AG08395 (cell line): ENCODE results near the gene CIBAR2.
"Not testable (repeated sequence)": the region's sequence is repeated elsewhere in the genome, so short reads cannot be mapped to it uniquely, and the experiment has no call there.

Experiments used
- DNase-seq: peaks from one replicate; pipeline ENCODE4 v3.0.0; 2012; ENCODE audit warnings: mixed read lengths, low spot score

The CIBAR2 gene

DNA sequence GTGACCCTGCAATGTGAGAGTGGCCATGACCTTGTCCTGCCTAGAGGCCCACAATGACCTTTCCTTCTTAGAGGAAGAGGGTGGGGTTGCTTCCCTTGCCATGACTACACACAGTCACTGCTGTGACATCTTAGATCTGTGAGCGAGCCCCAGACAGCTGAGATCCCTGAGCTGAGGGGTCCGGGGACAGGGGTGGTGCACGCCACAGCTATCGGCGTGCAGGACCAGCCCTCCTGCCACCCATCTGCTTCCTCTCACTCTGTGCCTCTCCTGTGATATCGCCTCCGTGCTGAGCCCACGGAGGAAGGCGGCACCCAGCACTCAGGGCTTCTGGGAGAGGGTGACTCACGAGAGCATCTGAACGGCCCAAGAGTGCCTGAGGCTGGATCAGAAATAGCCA, 49.4 kb downstream of the CIBAR2 start:
- DNase-seq, result no peak

- DNase-seq, result no peak
Measured at GRCh38 chr16:85062323-85062722, 49.9 kb downstream of the CIBAR2 start.

DNA sequence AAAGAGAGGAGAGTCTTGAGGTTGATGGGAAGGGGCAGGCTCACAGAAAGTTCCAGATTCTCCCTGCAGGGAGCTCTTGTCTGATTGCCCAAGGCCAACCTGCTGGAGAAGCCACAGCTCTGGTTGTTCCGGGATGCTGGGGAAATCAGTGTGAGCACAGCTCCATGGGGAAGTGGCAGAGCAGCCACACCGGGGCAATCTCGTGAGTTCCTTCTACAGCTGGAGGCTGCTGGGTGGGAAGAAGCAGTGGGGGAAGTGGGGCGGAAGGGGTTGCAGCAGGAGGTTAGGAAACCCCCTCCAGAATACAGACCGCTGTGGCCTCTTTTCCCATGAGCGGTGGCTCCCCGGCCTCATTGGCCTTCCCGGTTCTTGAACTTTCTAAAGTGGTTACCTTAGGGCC, 50.7 kb downstream of the CIBAR2 start:
- no peak for DNase-seq

DNA sequence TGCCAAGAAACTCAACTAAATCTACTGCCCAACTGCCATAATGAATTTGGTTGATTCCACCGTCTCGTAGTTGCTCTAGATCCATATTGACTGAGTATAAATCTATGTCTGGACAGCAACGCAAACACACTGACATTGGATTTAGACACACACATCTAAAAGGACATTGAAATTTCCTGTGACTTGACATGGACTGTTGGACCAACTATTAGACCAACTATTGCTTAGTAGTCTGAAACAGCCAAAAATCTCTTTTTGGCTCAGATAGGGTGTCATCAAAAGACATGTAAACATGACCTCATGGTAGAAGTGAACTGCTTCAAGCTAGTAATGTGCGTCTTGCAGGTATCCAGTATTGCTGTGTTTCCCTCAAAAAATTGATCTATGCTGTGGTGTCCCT, 53.4 kb downstream of the CIBAR2 start:
- DNase-seq, result no peak

DNA sequence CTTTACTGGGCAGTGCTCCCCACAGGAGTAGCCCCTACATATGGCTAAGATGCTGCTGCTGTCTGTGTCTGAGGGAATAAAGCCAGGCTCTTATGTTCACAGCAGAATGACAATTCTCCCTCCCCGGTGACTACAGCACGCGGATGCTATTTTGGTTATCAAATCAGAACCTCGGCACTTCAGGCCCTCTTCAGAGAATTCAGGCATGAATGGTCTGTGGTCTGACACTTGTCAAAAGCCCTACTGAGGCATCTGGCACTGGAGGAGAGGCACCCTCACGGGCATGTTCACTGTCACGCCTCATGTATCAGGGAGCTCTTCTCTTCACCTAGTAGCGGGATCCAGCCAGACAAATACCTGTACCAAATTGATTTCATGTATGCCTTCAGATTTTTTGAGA, 54.3 kb downstream of the CIBAR2 start:
- no peak for DNase-seq

- DNase-seq, result no peak
Measured at GRCh38 chr16:85057212-85057889, 54.9 kb downstream of the CIBAR2 start.

DNA sequence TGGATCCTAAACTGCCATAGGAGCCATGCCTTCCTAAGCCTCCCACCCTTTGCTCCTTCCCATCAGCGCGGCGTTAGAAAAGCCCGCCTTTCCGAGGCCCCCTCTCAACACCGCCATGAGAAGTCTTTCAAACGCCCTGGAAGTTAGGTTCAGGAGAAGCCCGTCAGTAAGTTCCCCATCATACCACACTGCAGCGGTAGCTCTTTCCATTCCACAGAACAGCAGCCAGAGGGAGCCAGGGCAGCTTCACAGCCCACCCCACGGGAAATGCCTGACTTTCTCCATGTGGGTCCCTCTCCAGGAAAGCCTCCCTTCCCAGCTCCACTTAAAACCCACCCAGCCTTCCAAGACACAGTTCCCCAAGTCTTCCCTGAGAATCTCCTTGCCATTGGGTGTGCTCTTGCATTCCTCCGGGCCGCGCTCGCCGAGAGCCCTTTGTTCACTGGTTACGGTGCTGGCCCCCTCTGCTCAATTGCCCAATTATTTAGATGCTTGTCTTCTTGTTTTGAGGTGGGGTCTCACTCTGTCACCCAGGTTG, 56.0 kb downstream of the CIBAR2 start:
- DNase-seq, result peak; percentile 50

DNA sequence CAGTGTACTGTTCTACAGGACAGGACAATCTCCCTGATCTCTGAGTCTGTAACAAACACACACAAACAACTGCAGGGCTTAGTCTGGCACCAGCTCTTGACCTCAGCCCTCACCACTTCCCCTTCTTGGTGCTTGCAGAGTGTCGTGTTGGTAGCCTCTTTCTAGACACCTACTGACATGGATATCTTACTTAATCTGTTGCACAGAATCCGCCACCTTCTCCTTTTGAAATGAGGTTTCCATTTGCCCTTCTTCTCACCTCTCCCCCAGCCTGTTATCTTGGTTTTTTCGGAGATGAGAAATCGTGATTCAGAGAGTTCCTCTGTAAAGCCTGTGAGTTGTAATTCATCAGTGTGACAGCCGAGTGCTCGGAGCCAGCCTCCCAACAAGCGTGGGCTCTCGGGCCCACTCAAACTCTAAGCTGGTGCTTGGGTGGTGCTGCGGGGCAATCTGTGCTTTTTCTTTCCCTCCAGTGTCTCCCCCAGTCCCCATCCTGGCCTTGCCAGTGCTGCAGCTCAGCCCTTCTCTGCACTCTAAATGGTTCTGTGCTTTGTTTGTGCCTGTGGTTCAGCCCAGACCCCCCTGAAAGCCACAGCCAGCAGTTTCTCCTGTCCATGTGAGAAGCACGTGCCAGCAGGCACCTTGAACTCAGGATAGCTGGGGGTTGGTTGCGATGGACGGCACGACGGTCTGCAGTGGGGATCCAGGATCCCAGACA, 56.6 kb downstream of the CIBAR2 start:
- DNase-seq, result peak; percentile 36

DNA sequence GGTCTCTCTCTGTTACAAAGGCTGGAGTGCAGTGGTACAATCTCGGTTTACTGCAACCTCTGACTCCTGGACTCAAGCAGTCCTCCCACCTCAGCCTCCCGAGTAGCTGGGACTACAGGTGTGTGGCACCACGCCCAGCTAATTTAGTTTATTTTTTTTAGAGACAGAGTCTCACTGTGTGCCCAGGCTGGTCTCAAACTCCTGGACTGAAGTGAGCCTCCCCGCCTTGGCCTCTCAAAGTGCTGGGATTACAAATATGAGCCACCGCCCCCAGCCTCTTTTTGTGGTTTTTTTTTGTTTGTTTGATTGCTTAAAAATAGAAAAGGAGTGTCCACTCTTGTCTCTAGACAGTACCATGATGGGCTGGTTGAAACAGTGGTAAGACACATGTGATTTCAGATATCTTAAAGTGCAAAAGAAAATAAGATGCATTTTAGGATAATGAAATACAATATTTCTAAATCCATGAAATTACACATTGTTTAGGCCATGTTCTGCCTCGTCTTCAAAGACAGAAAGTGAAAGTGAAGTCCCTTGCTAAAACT, 57.3 kb downstream of the CIBAR2 start:
- DNase-seq, result no peak

DNA sequence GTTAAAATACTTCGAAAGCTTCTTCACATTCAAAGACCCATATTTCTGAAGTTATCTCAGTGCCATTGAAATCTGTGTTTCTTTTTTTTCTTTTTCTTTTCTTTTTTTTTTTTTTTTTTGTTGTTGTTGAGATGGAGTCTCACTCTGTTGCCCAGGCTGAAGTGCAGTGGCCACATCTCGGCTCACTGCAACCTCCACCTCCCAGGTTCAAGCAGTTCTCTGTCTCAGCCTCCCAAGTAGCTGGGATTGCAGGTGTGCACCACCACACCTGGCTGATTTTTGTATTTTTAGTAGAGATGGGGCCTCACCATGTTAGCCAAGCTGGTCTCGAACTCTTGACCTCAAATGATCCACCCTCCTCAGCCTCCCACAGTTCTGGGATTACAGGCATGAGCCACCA, 58.0 kb downstream of the CIBAR2 start:
- not testable (repeated sequence) for DNase-seq

DNA sequence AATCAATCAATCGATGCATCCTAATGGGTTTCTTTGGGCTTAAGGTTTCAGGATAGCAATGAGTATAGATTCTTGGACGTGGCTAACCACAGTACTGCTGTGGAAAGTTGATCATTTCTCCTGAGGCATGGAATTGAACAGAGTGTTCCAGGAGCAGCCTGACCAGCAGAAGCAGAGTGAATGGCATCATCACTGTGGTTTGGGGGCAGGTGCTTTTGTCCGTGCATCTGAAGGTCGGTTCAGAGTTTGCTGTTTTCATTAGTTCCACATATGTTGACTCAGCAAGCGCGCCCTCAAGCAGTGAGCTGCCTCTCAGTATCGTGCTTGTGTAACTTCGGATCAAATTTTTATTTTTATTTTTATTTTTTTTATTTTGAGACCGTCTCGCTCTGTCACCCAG, 59.7 kb downstream of the CIBAR2 start:
- DNase-seq, result no peak

GRCh38 chr16:85051683-85052082, 60.6 kb downstream of the CIBAR2 start:
- DNase-seq, result no peak

DNA sequence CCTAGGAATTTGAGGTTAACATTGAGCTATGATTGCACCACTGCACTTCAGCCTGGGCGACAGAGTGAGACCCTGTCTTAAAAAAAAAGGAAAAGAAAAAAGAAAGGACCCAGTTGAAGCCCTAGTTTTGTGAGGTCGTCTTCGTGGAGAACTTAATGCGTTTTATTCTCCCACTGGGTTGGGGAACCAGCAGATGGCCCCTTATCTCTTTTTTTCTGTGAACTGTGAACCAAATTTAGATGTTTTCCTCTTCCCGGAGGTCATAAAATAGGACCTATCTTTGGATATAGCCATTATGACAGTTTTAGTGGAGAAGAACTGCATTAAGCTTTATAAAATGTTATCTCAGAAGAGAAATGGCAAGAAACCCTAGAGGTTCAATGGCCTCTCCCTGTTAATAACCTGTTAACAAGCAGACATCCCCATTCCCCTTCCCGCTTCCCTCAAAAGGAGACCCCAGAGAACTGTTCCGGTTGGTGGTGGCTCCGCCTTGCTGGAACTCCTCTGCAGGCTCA, 61.1 kb downstream of the CIBAR2 start:
- no peak for DNase-seq

DNA sequence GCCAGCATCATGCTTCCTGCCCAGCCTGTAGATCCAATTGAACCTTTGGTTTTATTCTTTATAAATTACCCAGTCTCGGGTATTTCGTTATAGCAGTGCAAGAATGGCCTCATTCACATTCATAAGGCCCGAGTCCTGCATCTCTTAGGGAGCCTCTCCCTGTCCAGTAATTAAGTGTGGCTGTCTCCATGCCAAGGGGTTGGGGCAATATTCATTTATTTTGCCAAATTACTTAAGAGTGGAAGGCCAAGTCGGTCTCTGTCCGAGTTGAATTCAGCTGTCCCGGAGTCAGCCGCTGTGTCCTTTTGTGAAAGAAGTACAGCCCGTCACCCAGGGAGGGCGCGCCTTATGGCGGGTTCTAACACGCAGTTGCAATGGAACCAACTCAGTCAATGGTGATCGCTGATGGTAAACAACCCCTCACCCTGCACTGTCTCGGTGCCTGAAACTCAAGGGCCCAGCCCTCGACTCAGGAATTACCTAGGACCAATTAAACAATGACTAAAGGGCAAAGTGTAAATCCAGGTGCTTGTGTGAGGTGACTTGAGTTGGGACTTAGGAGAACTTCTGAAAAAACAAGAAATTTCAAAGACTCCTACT, 62.5 kb downstream of the CIBAR2 start:
- DNase-seq, result no peak

DNA sequence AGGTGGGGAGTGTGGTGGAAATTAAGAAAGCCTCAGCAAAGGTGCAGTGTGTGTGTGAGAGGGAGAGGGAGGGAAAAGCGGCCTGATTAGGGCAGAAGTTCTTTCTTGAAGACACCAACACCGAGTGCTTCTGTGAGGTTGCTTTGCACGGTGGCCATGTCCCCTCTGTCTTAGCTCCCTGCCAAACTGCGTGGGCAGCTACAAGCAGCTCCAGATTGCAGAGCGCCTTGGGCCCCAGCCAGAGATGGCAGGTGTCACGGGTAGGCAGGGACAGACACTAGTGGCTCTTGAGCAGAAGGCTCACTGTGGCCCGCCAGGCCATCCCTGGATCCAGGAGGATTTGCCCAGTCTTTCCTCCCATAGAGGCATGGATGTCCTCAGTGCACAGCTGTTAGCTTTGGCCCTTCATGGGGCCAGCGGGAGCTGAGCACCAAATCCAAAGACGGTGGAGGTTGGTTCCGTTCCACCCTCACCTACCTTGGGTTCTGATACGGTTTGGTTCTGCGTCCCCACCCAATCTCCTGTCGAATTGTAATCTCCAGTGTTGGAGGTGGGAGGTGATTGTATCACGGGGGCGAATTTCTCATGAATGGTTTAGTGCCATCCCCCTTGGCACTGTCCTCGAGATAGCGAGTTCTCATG, 63.2 kb downstream of the CIBAR2 start:
- DNase-seq, result no peak
